ENCODE results near the gene KLF13.

KLF13 gene

DNA sequence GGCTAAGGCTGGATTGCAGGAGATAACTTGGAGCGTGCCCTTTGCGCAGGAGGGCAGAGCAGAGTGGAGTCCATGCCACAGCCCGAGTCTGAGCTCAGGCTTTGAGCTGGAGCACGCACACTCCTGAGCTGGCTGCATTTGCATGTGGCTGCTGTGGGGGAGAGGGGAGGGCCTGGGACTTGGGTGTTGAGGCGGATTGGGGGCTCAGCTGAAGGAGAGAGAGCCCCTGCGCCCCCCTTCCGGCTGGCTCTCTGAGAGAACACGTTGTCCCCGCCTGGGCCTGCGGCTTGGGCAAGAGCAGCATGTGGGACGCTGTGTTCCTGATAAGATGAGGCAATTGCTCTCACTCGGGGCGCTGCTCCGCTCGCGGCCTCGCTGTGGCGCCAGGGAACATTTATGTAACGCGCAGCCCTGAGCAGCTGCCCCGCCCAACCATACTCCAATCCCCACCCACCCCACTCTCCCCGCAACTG lies 39.1 kb downstream of the KLF13 start:
- peak; percentile 79 for DNase-seq

DNA sequence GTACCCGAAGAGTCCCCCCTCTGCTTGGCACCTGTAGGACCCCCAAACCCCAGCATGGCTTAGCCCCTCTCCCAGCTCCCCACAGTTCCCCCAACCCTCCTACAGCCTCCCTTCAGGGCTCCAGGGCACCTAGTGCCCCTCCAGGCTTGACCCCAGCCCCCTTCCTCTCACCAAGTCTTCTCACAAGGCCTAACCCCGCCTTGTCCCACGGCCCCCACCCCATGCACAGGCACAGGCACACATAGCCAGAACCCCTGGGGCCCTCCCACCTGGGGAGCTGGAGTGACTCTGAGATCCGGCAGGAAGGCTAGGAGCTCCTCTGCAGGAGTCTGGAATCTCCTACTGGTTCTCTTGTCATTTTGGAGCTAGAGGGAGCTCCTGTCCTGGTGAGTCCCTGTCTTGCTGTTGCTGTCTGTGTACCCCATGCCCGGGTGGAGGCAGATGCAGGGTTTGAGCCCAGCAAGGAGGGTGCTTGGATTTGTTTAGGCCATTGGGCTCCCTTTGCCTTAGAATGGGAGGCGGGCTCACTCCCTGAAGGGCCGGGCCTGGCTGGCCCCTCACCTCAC lies 39.6 kb downstream of the KLF13 start:
- no peak for DNase-seq

DNA sequence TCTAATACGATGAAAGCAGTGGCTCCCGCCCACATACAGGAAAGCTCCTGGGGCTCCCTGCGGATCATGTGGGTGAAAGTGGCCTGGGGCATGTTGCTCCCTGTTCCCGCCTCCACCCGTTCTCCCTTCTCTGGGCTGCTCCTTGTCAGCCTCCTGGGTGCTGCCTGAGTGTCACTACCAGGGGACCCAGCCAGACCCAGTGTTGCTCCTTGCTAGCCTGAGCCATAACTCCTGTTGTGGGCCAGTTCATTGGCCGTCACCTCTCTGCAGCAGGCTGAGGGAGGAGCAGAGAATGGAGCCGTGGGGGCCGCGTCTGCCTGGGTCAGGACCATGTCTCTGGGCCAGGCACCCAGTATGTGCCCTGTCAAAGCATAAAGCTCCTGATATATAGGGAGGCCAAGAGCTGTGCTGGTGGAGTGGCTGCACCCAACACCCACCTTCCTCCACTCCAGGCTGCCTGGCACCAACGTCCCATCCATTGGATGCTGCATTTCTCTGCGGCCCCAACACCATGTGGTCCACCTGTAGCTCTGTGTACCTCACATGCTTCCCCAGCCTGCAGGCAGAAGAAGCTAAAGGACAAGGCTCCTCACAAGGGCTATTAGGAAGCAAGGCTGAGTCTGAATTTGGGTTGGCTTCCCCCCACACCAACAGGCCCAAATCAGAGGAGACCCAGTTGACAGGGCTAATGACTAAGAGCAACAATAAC lies 40.5 kb downstream of the KLF13 start:
- DNase-seq: no peak

DNA sequence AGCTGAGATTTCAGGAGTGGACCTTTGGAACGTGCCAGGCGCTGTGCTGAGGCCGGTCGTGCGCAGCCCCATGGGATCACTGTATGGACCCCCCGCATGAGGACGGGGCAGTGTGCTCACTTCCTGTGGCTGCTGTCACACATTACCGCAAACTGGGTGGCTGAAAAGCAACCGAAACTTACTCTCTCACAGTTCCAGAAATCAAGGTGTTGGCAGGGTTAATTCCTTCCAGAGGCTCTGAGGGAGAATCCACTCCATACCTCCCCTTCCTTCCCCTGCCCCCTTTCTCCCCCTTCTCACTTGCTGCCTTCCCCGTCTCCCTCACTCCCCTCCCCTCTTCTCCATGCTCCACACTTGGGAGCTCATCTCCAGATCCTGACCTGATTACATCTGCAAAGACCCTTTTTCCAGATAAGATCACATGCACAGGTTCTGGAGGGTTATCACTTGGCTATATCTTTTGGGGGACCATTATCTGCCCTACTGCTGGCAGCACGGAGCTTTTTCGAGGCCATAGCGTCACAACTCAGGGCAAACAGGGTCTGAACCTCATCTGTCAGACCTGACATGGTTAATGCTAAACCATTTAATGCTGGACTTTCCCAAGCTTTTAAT lies 41.2 kb downstream of the KLF13 start:
- DNase-seq: no peak

DNA sequence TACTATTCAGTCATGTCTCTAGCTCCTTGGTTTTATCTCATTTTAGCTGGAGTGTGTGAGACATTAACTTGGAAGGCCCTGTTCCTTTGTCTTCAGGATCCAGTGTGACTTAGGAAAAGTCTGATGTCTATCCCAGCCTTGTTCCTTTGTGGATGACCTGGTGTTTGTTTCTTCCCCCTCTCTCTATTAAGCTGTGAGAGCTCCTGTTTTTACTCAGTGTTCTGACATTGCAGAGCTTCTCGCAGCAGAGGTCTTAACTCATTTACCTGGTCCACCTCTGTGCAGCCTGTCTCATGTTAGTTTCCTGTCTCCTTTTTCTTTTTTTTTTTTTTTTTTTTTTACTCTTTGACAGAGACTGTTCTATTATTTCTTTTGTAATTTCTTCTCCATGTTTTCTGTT lies 43.1 kb downstream of the KLF13 start:
- DNase-seq: no peak

DNA sequence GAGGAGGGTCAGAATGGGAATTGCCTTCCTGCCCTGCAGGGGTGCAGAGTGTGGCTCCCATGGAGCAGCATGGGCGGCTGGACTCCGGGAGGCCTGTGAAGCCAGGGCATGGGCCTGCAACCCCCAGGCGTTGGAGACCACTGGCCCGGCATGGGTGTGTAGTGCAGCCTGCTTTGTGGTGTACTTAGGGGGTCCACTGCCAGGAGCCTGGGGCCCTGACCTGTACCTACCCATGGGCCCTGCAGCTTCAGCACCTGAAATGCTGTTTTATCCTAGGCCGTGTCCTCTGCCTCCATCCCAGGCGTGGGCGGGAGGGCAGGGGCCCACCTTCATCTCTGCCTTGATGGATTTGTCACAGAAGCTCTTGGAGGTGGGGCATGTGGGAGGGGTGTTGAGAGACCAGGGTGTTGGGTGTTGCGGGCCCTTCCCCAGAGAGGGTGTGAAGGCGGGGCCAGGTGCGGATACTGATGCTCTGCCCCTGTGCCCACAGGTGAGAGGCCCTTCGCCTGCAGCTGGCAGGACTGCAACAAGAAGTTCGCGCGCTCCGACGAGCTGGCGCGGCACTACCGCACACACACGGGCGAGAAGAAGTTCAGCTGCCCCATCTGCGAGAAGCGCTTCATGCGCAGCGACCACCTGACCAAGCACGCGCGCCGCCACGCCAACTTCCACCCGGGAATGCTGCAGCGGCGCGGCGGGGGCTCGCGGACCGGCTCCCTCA lies 45.0 kb downstream of the KLF13 start:
- no peak for DNase-seq

DNA sequence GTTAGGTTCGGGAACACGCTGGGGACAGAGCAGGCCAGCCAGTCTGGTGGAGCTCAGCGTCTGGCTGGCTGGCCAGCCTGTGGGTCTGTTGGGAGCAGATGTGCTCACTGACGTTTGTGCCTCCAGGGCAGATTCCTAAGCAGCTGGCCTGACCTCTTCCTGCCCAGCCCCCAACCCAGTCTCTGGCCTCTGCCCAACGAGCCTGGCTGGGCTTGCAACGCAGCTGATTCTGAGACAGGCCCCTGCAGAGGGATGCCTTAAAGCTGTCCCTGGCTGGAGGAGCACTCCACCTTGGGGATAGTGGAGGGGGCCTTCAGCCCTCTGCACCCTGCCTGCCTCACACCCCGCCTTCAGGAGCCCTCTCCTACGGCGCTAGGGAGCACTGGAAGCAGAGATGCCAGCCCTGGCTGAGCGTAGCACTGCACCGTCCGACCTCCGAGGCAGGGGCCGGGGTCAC lies 46.0 kb downstream of the KLF13 start:
- no peak for DNase-seq

DNA sequence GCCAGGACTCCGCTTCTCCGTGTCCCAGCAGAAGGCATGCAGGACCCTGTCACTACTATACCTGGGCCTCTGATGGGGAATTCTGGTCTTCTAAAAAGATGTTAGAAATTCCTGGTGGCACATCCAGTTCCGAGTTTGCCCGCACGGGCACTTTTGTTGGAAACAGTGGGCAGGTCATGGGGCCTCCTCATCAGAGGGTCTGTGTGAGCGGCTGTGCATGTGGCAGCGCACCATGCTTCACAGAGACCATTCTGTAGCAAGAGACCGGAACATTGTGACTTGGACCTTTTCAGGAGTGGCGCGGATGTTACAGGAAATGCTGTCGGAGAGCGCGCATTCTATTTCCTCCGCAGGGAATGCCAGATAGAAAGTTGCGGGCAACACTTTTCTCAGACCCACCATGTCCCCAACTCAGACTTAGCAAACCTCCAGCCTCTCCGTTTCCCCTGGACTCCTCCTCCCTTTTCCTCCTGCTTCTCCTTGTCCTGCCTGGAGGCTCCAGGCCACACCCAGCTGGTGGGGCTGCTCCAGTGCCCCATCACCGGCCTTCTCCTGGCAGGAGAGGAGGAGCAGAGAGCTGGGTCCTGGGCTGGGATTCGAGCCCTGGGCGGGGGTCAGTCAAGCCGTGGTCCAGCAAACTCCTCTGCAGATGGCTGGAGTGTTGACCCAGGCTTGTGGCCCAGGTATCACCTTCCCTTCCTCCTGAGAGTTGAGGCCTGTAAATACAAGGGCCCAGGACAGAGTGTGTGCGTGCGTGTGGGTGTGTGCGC lies 46.6 kb downstream of the KLF13 start:
- DNase-seq: no peak

DNA sequence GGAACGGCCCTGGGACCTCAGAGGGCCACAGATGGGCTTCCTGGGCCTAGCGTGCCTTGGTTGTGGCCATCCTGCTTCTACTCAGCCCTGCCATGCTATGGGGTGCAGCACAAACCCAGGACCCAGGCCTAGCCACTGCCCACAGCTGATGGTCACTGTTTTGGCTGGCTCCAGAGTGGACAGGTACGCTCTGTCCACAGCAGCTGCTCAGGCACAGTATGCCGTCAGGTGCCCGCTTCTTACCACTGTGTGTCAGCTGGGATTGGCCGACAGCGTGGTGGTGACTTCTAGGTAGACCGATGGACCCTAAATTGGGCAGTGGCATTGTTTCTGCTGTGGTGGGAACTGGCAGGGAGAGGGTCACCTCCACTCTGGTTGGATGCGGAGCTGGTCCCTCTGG lies 47.3 kb downstream of the KLF13 start:
- no peak for DNase-seq

DNA sequence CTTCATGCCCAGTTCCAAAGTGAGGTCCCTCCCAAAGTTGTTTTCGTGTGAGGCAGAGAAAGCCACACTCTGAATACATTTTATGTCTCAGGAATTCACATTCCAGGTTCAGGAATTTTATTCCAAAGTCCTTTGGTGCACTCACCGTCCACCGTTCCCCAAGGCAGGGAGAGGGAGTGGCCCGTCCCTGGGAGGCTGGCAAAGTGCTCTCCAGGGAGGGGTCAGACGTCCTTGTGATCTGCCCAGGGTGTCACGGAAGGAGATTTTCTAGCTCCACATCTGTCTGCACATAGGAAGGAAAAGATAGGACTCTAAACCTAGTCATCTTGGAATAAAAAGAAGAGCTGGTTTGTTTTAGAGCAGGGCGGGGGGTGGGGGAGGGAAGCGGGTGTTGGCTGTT lies 47.9 kb downstream of the KLF13 start:
- DNase-seq: no peak

DNA sequence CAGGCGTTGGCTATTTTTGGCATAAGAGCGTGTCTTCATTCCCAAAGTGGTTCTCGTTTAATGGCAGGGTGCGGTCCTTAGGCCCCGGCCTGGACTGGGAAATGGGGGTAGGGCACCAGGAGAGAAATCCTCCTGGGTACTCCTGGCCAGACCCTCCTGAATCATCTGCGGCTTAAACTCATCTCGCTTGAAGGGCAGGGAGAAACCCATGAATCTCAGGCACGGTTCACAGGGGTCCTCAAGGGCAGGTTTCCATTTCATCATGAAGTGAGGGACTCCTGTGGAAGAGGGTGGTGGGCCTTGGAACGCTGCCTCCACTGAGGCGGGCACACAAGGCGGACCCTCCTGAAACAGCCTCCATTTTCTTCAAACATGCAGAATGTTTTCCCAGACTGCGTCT lies 48.4 kb downstream of the KLF13 start:
- no peak for DNase-seq

DNA sequence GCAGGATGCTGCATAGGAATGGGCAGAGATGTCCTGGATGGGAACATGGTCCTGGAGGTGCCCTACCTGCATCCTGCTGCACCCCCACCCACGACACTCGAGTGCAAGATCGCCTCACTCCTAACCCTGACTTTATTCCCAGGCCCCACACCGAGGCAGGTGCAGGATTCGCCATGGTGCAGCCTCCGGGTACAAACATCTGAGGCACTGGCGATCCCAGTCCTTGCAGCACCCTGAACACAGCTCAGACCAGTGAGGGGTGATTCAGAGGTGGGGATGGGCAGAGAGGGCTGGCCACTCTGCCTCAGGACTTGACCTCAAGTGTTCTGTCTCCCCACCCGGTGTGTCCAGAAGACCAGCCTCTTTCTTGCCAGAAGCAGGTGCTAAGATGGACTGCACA lies 49.1 kb downstream of the KLF13 start:
- DNase-seq: no peak

DNA sequence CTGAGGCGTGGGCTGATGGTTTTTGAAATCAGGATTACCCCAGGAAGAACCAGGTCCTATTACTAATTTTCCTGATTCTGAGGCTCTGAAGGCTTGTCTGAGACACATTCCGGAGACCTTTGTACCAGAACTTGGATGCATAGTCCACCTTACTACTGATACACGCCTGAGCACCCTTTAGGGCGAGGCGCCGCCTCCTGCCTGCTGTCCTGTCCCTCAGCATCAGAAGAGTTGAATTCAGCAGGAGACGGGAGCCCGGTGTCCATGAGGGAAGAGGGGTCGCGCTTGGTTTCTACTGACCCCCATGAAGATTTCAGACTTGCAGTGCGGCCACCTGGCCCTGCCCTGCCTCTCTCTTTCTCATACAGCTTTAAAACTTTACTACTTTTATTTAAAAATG lies 49.9 kb downstream of the KLF13 start:
- DNase-seq: no peak

DNA sequence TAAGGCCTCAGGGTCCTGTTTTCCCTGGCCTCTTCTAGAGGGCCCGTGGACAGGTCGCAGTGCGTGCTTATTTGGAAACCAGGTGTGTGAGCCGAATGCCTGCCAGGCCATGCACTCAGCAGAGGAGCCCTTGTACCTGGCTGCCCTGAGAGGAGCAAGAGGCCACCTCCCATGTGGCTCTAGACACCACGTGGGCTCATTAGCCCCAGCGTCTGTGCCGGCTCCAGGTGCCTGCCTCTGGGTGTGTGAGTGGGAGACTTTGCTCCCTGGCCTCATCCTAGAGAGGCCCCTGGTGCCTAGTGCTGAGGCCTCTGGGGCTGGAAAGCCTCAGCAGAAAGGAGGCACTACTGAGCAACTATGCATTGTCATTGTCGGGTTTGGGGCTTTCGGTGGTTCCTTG lies 50.4 kb downstream of the KLF13 start:
- no peak for DNase-seq

DNA sequence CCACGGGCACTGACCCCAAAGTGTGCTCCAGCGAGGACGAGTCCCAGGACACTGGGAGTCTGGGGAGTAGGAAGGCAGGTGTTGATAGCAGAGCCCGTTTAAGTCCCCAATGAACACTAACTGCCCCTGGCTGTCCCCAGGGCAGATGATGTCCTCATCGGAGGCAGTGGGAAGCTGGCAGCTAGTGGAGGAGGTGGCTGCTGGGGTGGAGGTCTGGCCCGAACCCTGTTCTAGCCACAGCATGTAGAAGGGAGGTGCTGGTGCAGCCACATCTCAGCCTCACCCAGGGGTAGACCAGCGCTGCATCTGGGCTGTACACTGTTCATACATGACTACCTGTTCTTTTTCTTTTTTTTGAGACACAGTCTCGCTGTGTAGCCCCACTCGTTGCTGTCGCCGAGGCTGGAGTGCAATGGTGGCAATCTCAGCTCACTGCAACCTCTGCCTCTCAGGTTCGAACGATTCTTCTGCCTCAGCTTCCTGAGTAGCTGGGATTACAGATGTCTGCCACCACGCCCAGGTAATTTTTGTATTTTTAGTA lies 51.8 kb downstream of the KLF13 start:
- no peak for DNase-seq

DNA sequence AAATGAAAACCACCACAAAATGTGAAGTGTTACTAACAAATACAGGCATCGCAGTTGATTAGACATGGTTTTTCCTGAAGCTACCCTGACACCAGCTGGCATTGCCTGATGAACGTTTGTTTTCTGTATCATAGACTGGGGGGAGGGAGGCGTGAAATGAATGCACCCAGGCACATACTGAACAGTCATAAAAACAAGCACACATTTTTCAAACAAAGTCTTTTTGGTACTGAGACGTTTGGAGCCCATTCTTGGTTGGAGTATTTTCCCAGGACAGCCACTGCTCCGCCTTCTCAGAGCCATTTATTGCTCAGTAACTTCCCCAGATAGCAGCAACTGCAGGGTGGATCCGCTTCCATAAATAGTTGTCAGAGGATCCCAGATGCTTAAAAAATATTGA lies 52.4 kb downstream of the KLF13 start:
- DNase-seq: no peak

DNA sequence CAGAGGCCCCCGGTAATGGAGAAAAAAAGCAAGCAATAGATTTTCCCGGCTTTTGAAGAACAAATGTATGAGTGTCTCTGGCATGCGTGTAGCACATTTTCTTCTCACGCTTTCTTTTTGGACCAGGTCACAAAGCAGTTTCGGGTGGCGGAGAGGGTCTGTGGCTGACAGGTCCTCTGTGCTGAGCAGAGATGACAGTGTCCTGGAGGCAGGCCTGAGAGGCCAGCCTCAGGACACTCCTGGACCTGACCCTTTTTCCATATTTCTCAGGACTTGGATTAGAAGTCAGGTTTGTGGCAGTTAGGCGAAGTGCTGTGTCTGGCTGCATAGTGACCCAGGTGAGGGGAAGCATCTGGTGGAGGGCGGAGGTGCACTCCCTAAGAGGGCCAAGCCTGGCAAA lies 52.9 kb downstream of the KLF13 start:
- DNase-seq: no peak

DNA sequence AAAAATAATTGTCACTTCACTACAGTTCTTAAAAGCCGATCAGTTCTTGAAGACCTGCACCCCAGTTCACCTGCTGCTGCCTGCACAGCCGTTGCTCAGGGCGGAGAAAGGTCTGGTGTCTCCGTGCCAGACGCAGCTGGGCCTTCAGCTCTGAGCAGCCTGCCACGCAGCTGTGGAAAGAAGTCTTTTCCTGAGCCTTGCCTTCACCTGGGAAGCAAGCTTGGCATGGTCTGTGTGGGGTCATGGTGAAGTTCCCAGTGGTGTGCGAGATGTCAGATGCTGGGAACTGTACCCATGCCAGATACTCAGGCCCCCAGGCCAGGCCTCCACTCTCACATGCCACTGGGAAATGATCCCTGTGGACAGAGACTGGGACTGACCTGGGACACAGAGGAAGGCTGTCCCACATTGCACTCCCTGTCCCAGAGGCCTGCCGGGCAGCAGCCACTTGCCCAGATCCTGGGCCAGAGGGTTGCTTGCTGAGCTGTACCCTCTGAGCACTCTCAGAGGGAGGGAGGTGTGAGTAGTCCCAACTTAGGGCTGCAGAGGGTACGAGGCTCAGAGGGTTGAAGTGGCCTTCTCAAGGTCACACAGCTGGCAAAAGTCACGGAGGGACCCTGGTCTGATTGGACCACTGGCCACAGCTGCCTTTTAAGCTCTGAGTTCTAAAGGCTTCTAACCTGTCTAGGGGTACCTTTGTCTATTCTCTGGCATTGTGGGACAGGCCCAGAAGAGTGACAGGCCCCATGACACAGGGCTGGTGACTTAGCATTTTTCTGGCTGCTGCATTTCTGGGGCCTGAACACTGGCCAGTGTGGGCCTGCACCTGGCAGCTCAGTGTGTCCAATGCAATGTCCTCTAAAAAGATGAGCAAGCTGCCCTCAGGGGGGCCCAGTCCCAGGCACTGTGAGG lies 55.4 kb downstream of the KLF13 start:
- DNase-seq: no peak

DNA sequence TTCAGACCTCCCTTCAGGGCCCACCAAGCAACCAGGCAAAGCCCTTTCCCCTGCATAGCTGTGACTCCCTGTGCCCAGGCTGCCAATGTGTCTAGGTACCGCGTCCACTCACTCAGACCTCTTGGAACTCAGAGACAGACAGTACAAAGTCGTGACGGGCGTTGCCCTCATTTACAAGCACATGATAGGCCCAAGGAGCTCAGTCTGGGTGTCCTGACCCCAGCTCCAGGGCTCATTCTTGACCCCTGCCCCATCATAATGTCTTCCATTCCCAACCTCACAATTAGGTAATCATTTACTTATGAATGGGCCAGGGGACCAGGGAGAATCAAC lies 56.0 kb downstream of the KLF13 start:
- DNase-seq: no peak

DNA sequence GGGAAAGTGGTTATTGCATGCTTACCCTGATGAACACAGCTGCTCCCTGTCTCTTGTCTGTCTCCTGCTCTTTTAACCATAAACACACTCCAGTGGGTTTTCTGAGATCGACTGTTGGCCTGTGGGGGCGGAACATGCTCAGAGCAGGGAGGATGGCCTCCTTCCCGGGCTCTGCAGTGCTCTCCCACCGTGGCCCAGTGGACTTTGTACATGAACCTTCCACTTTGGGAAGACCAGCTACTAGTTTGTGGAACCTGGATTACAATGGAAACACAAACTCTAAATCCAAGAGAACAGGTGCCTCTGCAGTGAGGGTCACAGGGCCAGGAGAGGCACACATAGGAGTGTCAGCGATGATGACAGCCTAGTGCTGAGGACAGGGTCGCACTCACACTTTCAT lies 56.5 kb downstream of the KLF13 start:
- no peak for DNase-seq

DNA sequence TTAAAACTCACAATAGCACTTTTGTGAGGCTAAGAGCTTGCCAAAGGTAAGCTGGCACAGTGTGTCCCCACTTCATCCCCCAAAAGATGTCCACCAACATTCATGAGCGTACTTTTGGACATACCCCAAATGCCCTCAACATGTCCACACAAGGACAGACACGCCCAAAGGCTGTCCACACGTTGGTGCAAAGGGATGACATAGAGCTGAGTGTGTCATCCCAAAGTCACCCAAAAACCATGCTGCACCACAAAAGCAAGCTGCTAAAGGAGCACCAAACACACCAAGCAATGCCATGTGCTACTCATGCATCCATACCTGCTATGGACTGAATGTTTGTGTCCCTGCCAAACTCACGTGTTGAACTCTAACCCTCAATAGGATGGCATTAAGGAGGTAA lies 57.9 kb downstream of the KLF13 start:
- no peak for DNase-seq

DNA sequence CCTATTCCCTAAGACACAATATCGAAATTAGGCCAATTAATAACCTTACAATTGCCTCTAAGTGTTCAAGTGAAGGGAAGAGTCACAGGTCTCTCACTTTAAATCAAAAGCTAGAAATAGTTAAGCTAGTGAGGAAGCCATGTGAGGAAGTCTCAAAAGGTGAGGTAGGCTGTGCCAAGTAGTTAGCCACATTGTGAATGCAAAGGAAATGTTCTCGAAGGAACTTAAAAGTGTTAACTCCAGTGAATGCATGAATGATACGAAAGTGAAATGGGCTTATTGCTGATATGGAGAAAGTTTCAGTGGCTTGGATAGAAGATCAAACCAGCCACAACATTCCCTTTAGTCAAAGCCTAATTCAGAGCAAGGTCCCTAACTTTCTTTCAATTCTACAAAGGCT lies 59.1 kb downstream of the KLF13 start:
- DNase-seq: no peak
